Measurements from ENCODE around the gene KRT80. TPM values are rescaled to one million over a fixed set of nuclear protein-coding genes. Genes with fewer than 3 reads are reported as not detected.
A peak's percentile ranks its signal among the peaks of the same experiment; 100 is the strongest.

The KRT80 gene
- total RNA-seq, 3 donors from 2014 or later, result 0.06 TPM; not detected in 2

- H3K4me3 ChIP-seq, result no peak overlapping the region
- peaks cover 43% of the 10 kb centered on the region for H3K4me1 ChIP-seq (ENCODE audit: low read depth)
- TF ChIP-seq CTCF (IDR thresholded peaks at IDR 0.05), result no peak
- ATAC-seq, result no peak
- DNase-seq, result peak in 1 of 3 donors; percentile 39
- H3K9me3 ChIP-seq, result no peaks in the 10 kb centered on the region
- intact Hi-C loops (cut with DNase I, micrococcal nuclease), result no loop called here
- no peaks in the 10 kb centered on the region for H3K36me3 ChIP-seq (ENCODE audit: low read depth)
These were observed 46.4 kb downstream of the KRT80 start for GRCh38 chr12:52145228-52146088.

- DNase-seq, result peak in 2 of 3 donors; percentile 26 to 48
- no peak for TF ChIP-seq CTCF (IDR thresholded peaks at IDR 0.05)
- intact Hi-C loops (cut with DNase I, micrococcal nuclease), result loop anchor here in 1 of 2 donors (5.0 kb wide), 1 partner anchor 728 kb away; no protein-coding TSS in a partner anchor
- no peak for ATAC-seq
- peaks cover 37% of the 10 kb centered on the region for H3K4me1 ChIP-seq (ENCODE audit: low read depth)
- no peaks in the 10 kb centered on the region for H3K9me3 ChIP-seq
- no peaks in the 10 kb centered on the region for H3K36me3 ChIP-seq (ENCODE audit: low read depth)
- no peak overlapping the region for H3K4me3 ChIP-seq
These were observed 47.1 kb downstream of the KRT80 start for GRCh38 chr12:52144512-52145227.

GRCh38 chr12:52142431-52142830 is 49.4 kb downstream of the KRT80 start:
- ATAC-seq, result no peak
- intact Hi-C loops (cut with DNase I, micrococcal nuclease), result loop anchor here in 1 of 2 donors (5.0 kb wide), 1 partner anchor 730 kb away; no protein-coding TSS in a partner anchor

GRCh38 chr12:52141875-52142274 is 49.9 kb downstream of the KRT80 start:
- Histone ChIP-seq H3K4me3 (no peak overlapping the region), H3K9me3 (no peaks in the 10 kb centered on the region), H3K4me1 (ENCODE audit: low read depth) (peaks cover 15% of the 10 kb centered on the region), H3K36me3 (ENCODE audit: low read depth) (no peaks in the 10 kb centered on the region)
- no peak for DNase-seq
- ATAC-seq, result no peak
- no peak for TF ChIP-seq CTCF (IDR thresholded peaks at IDR 0.05)
- intact Hi-C loops (cut with DNase I, micrococcal nuclease), result loop anchor here in 1 of 2 donors (5.0 kb wide), 1 partner anchor 730 kb away; no protein-coding TSS in a partner anchor

More at GRCh38 chr12:52142431-52142830, 49.4 kb downstream of the KRT80 start:
- no peak for DNase-seq
- TF ChIP-seq CTCF (IDR thresholded peaks at IDR 0.05), result no peak
- H3K4me3 ChIP-seq, result no peak overlapping the region
- no peaks in the 10 kb centered on the region for H3K36me3 ChIP-seq (ENCODE audit: low read depth)
- no peaks in the 10 kb centered on the region for H3K9me3 ChIP-seq
- H3K4me1 ChIP-seq (ENCODE audit: low read depth), result peaks cover 17% of the 10 kb centered on the region

- intact Hi-C loops (cut with DNase I, micrococcal nuclease), result loop anchor here in 1 of 2 donors (5.0 kb wide), 1 partner anchor 731 kb away; no protein-coding TSS in a partner anchor
- Histone ChIP-seq H3K4me1 (ENCODE audit: low read depth) (peaks cover 9% of the 10 kb centered on the region), H3K36me3 (ENCODE audit: low read depth) (no peaks in the 10 kb centered on the region), H3K9me3 (no peaks in the 10 kb centered on the region), H3K4me3 (no peak overlapping the region)
- ATAC-seq (no peak), DNase-seq (no peak)
- no peak for TF ChIP-seq CTCF (IDR thresholded peaks at IDR 0.05)
These were observed 50.5 kb downstream of the KRT80 start for GRCh38 chr12:52141306-52141705.
